ENCODE measurements around the gene BPI. TPM values are rescaled to one million over a fixed set of nuclear protein-coding genes. Genes with fewer than 3 reads are reported as not detected.

Gene BPI
- polyA plus RNA-seq, 1 donor (not counting 4 experiments of a cell fraction or from before 2014, with no cell fraction given), result not detected

- H3K4me2 ChIP-seq (ENCODE audit: control insufficient read depth, extremely low read depth, insufficient read depth, low read depth, low read length), result no peak overlapping the region
- H3K9me1 ChIP-seq (ENCODE audit: control insufficient read depth, extremely low read depth, insufficient read depth, low read length), result no peaks in the 10 kb centered on the region
- no peak overlapping the region for H2AFZ ChIP-seq (ENCODE audit: control insufficient read depth, low read length)
- no peak overlapping the region for H3K9ac ChIP-seq (ENCODE audit: control insufficient read depth, extremely low read depth, insufficient read depth, low read length)
- no peaks in the 10 kb centered on the region for H3K79me2 ChIP-seq (ENCODE audit: control insufficient read depth, insufficient read depth, low read length)
- dilution Hi-C loops (cut with MboI; ENCODE audit: extremely low pct_ligation_motif_present, low sequenced_read_pairs), result no loop called here
- no peaks in the 10 kb centered on the region for H3K36me3 ChIP-seq (ENCODE audit: control insufficient read depth in 2 of 2, extremely low read depth in 1 of 2, insufficient read depth in 2 of 2, low read length in 2 of 2)
- H3K4me1 ChIP-seq (ENCODE audit: control insufficient read depth, extremely low read depth, insufficient read depth, low read length), result peaks cover 7% of the 10 kb centered on the region
- H3K9me3 ChIP-seq (ENCODE audit: control insufficient read depth, low read depth, low read length), result no peaks in the 10 kb centered on the region
- H3K27ac ChIP-seq (ENCODE audit: control insufficient read depth, insufficient read depth, low read length), result no peak overlapping the region
- no peak for DNase-seq (ENCODE audit: low read depth, low spot score)
- no peak for TF ChIP-seq CTCF (optimal IDR thresholded peaks at IDR 0.05 in 1 of 3, IDR thresholded peaks at IDR 0.05 in 1 of 3, conservative IDR thresholded peaks at IDR 0.05 in 1 of 3; ENCODE audit: extremely low read depth in 1 of 3, insufficient read depth in 2 of 3, low read length in 3 of 3)
- TF ChIP-seq EZH2 (IDR thresholded peaks at IDR 0.05; ENCODE audit: low read length), result no peak
- H3K4me3 ChIP-seq (ENCODE audit: control insufficient read depth in 2 of 3, extremely low read depth in 1 of 3, insufficient read depth in 2 of 3, low read depth in 1 of 3, low read length in 3 of 3), result no peak overlapping the region
- H4K20me1 ChIP-seq (ENCODE audit: control insufficient read depth, extremely low read depth, insufficient read depth, low read length), result no peaks in the 10 kb centered on the region
- no peak for FAIRE-seq
- H3K27me3 ChIP-seq (ENCODE audit: control insufficient read depth, extremely low read depth, insufficient read depth, low read length), result no peaks in the 10 kb centered on the region
These were observed 49.4 kb downstream of the BPI start for GRCh38 chr20:38353316-38353715.

GRCh38 chr20:38354227-38354626 lies 50.3 kb downstream of the BPI start:
- H3K79me2 ChIP-seq (ENCODE audit: control insufficient read depth, insufficient read depth, low read length), result no peaks in the 10 kb centered on the region
- H3K4me1 ChIP-seq (ENCODE audit: control insufficient read depth, extremely low read depth, insufficient read depth, low read length), result peaks cover 7% of the 10 kb centered on the region
- H4K20me1 ChIP-seq (ENCODE audit: control insufficient read depth, extremely low read depth, insufficient read depth, low read length), result no peaks in the 10 kb centered on the region
- no peak overlapping the region for H3K9ac ChIP-seq (ENCODE audit: control insufficient read depth, extremely low read depth, insufficient read depth, low read length)
- TF ChIP-seq EZH2 (IDR thresholded peaks at IDR 0.05; ENCODE audit: low read length), result no peak
- no peak for TF ChIP-seq CTCF (optimal IDR thresholded peaks at IDR 0.05 in 1 of 3, IDR thresholded peaks at IDR 0.05 in 1 of 3, conservative IDR thresholded peaks at IDR 0.05 in 1 of 3; ENCODE audit: extremely low read depth in 1 of 3, insufficient read depth in 2 of 3, low read length in 3 of 3)
- DNase-seq (ENCODE audit: low read depth, low spot score), result no peak
- H3K4me2 ChIP-seq (ENCODE audit: control insufficient read depth, extremely low read depth, insufficient read depth, low read depth, low read length), result no peak overlapping the region
- no peak overlapping the region for H2AFZ ChIP-seq (ENCODE audit: control insufficient read depth, low read length)
- H3K36me3 ChIP-seq (ENCODE audit: control insufficient read depth in 2 of 2, extremely low read depth in 1 of 2, insufficient read depth in 2 of 2, low read length in 2 of 2), result no peaks in the 10 kb centered on the region
- no peak for FAIRE-seq
- no peaks in the 10 kb centered on the region for H3K9me1 ChIP-seq (ENCODE audit: control insufficient read depth, extremely low read depth, insufficient read depth, low read length)
- no peak overlapping the region for H3K4me3 ChIP-seq (ENCODE audit: control insufficient read depth in 2 of 3, extremely low read depth in 1 of 3, insufficient read depth in 2 of 3, low read depth in 1 of 3, low read length in 3 of 3)
- H3K27me3 ChIP-seq (ENCODE audit: control insufficient read depth, extremely low read depth, insufficient read depth, low read length), result no peaks in the 10 kb centered on the region
- no peak overlapping the region for H3K27ac ChIP-seq (ENCODE audit: control insufficient read depth, insufficient read depth, low read length)
- no peaks in the 10 kb centered on the region for H3K9me3 ChIP-seq (ENCODE audit: control insufficient read depth, low read depth, low read length)
- dilution Hi-C loops (cut with MboI; ENCODE audit: extremely low pct_ligation_motif_present, low sequenced_read_pairs), result no loop called here

All from keratinocyte (primary cell).